ENCODE measurements around the gene RELA.
"Not testable (repeated sequence)": the region's sequence is repeated elsewhere in the genome, so short reads cannot be mapped to it uniquely, and the experiment has no call there.

DNA sequence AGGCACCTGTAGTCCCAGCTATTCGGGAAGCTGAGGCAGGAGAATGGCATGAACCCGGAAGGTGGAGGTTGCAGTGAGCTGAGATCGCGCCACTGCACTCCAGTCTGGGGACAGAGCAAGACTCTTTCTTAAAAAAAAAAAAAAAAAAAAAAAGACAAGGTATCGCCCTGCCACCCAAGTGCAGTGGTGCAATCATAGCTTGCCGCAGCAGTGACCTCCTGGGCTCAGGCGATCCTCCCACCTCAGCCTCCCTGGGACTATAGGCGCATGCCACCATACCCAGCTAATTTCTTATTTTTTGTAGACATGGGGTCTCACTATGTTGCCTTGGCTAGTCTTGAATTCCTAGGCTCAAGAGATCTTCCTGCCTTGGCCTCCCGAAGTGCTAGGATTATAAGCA is 1.8 kb downstream of the RELA start:
- TF ChIP-seq, protein P1, sequence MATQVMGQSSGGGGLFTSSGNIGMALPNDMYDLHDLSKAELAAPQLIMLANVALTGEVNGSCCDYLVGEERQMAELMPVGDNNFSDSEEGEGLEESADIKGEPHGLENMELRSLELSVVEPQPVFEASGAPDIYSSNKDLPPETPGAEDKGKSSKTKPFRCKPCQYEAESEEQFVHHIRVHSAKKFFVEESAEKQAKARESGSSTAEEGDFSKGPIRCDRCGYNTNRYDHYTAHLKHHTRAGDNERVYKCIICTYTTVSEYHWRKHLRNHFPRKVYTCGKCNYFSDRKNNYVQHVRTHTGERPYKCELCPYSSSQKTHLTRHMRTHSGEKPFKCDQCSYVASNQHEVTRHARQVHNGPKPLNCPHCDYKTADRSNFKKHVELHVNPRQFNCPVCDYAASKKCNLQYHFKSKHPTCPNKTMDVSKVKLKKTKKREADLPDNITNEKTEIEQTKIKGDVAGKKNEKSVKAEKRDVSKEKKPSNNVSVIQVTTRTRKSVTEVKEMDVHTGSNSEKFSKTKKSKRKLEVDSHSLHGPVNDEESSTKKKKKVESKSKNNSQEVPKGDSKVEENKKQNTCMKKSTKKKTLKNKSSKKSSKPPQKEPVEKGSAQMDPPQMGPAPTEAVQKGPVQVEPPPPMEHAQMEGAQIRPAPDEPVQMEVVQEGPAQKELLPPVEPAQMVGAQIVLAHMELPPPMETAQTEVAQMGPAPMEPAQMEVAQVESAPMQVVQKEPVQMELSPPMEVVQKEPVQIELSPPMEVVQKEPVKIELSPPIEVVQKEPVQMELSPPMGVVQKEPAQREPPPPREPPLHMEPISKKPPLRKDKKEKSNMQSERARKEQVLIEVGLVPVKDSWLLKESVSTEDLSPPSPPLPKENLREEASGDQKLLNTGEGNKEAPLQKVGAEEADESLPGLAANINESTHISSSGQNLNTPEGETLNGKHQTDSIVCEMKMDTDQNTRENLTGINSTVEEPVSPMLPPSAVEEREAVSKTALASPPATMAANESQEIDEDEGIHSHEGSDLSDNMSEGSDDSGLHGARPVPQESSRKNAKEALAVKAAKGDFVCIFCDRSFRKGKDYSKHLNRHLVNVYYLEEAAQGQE (IDR thresholded peaks at IDR 0.05; ENCODE audit: unreplicated experiment) = not testable (repeated sequence)
- TF ChIP-seq, protein P2, sequence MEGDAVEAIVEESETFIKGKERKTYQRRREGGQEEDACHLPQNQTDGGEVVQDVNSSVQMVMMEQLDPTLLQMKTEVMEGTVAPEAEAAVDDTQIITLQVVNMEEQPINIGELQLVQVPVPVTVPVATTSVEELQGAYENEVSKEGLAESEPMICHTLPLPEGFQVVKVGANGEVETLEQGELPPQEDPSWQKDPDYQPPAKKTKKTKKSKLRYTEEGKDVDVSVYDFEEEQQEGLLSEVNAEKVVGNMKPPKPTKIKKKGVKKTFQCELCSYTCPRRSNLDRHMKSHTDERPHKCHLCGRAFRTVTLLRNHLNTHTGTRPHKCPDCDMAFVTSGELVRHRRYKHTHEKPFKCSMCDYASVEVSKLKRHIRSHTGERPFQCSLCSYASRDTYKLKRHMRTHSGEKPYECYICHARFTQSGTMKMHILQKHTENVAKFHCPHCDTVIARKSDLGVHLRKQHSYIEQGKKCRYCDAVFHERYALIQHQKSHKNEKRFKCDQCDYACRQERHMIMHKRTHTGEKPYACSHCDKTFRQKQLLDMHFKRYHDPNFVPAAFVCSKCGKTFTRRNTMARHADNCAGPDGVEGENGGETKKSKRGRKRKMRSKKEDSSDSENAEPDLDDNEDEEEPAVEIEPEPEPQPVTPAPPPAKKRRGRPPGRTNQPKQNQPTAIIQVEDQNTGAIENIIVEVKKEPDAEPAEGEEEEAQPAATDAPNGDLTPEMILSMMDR (conservative IDR thresholded peaks at IDR 0.05; ENCODE audit: low read depth in 2 of 2) = not testable (repeated sequence)
